ENCODE measurements around the gene CASKIN1.

DNA sequence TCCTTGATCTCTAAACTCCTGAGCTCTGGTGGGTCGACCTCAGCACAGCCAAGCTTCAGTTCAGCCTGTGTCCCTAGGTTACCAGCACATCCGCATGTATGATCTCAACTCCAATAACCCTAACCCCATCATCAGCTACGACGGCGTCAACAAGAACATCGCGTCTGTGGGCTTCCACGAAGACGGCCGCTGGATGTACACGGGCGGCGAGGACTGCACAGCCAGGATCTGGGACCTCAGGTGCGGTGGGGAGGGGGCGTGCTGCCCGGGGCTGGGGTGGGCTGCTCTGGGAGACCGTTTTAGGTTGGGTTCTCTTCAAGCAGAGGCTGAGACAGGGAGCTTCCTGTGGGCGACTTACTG, 10.0 kb upstream of the CASKIN1 start:
- TF ChIP-seq POLR2A (IDR thresholded peaks at IDR 0.05) = no peak
- TF ChIP-seq, protein P1, sequence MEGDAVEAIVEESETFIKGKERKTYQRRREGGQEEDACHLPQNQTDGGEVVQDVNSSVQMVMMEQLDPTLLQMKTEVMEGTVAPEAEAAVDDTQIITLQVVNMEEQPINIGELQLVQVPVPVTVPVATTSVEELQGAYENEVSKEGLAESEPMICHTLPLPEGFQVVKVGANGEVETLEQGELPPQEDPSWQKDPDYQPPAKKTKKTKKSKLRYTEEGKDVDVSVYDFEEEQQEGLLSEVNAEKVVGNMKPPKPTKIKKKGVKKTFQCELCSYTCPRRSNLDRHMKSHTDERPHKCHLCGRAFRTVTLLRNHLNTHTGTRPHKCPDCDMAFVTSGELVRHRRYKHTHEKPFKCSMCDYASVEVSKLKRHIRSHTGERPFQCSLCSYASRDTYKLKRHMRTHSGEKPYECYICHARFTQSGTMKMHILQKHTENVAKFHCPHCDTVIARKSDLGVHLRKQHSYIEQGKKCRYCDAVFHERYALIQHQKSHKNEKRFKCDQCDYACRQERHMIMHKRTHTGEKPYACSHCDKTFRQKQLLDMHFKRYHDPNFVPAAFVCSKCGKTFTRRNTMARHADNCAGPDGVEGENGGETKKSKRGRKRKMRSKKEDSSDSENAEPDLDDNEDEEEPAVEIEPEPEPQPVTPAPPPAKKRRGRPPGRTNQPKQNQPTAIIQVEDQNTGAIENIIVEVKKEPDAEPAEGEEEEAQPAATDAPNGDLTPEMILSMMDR (IDR thresholded peaks at IDR 0.05) = no peak
